GM18861 (cell line): Measurements from ENCODE around the gene INVS.
"Not testable (repeated sequence)": the region's sequence is repeated elsewhere in the genome, so short reads cannot be mapped to it uniquely, and the experiment has no call there.

ENCODE experiments used
- ATAC-seq: cut with Tn5 transposase; IDR thresholded peaks from one replicate; pipeline ENCODE4 v1.9.1; 2021; ENCODE audit not compliant: unreplicated experiment

The INVS gene

GRCh38 chr9:100193078-100193477, 94.0 kb downstream of the INVS start:
- ATAC-seq: no peak

GRCh38 chr9:100196215-100196614, 97.2 kb downstream of the INVS start:
- no peak for ATAC-seq

- no peak for ATAC-seq
These were observed 97.8 kb downstream of the INVS start for GRCh38 chr9:100196828-100197227.

GRCh38 chr9:100197553-100197952, 98.5 kb downstream of the INVS start:
- no peak for ATAC-seq

- ATAC-seq: no peak
These were observed 103.8 kb downstream of the INVS start for GRCh38 chr9:100202806-100203205.

- ATAC-seq: no peak
These were observed 105.8 kb downstream of the INVS start for GRCh38 chr9:100204796-100205195.

- ATAC-seq: no peak
These were observed 107.9 kb downstream of the INVS start for GRCh38 chr9:100206899-100207298.

- no peak for ATAC-seq
These were observed 109.6 kb downstream of the INVS start for GRCh38 chr9:100208673-100209072.

GRCh38 chr9:100211476-100211875, 112.4 kb downstream of the INVS start:
- no peak for ATAC-seq

- no peak for ATAC-seq
These were observed 114.9 kb downstream of the INVS start for GRCh38 chr9:100213730-100214477.

GRCh38 chr9:100216178-100216787, 117.2 kb downstream of the INVS start:
- ATAC-seq: peak; percentile 58

- ATAC-seq: no peak
These were observed 118.5 kb downstream of the INVS start for GRCh38 chr9:100217536-100217935.

- ATAC-seq: peak; percentile 69
These were observed 120.3 kb downstream of the INVS start for GRCh38 chr9:100219347-100219746.

- no peak for ATAC-seq
These were observed 121.9 kb downstream of the INVS start for GRCh38 chr9:100220936-100221335.

- no peak for ATAC-seq
These were observed 122.5 kb downstream of the INVS start for GRCh38 chr9:100221538-100221937.

GRCh38 chr9:100222674-100223073, 123.6 kb downstream of the INVS start:
- no peak for ATAC-seq

- ATAC-seq: no peak
These were observed 128.6 kb downstream of the INVS start for GRCh38 chr9:100227636-100228035.

GRCh38 chr9:100228352-100228869, 129.4 kb downstream of the INVS start:
- no peak for ATAC-seq

GRCh38 chr9:100229136-100229535, 130.1 kb downstream of the INVS start:
- no peak for ATAC-seq

GRCh38 chr9:100229561-100229960, 130.5 kb downstream of the INVS start:
- no peak for ATAC-seq

- ATAC-seq: not testable (repeated sequence)
These were observed 137.9 kb downstream of the INVS start for GRCh38 chr9:100236986-100237385.

GRCh38 chr9:100240512-100240911, 141.5 kb downstream of the INVS start:
- ATAC-seq: no peak
